GM18511 (cell line): ENCODE measurements around the gene DDX49.
"Not testable (repeated sequence)": the region's sequence is repeated elsewhere in the genome, so short reads cannot be mapped to it uniquely, and the experiment has no call there.

Source experiments
- ATAC-seq: cut with Tn5 transposase; IDR thresholded peaks from one replicate; pipeline ENCODE4 v1.9.1; 2021; ENCODE audit warnings: mild to moderate bottlenecking, moderate library complexity; ENCODE audit not compliant: unreplicated experiment

DDX49 gene

DNA sequence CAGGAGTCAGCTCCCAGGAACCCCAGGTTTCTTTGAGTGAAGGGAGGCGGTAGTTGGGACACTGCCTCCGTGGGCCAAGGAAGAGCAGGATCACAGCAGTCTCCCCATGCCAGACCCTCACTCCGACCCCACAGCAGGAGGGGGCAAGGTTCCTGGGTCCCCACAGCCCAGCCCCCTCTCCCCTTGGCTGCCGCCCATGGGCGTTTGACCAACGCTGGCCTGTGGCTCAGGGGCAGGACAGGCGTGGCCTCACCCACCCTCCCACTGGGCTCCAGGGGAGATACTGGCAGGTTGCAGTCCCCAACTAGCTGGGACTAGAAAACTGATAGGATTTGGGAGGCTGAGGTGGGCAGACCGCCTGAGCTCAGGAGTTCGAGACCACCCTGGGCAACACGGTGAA, 9.5 kb upstream of the DDX49 start:
- no peak for ATAC-seq

DNA sequence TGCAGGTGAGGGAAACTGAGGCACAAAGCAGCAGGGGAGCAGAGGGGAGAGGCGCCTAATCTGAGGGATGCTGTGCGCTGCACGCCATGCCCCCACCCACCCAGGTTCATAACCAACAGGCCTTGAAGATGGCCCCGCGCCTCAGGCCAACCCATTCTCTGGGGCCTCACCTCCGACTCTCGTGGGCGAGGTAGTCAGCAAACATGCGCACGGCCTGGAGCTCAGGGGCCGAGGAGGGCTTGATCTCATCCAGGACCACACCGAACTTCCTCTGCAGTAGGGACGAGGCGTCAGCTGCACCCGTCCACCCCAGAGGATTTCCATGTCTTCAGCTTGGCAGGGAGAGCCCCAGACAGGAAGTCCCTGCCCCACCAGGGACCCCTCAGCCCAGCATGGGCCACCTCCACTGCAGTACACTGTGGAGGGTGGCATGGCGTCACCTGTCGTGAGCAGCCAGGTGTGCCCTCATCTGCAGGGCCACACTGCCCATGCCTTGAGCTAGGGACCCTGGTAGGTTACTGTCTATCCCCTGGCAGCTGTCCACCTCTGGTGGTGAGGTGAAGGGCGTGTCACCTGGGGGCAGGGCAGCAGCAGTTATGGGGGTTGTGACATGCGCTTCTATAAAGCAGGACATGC, 8.6 kb upstream of the DDX49 start:
- ATAC-seq, result no peak

DNA sequence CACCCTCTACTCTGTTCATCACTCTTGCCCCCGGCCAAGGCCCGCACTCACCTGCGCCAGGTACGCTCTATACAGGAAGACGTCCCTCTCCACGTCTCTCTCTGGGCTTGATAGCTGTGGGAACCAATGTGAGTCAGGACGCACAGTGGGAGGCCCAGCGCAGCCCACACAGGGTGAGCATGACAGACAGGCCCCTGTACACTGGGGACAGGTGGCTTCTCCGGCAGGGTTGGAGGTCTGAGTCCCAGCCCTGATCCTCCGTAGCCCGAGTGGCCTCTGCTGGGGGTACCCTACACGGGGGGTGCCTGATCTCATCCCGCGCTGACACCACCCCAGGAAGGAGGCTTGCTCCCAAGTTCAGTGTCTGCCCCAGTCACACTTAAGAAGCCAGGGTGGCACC, 6.6 kb upstream of the DDX49 start:
- no peak for ATAC-seq

DNA sequence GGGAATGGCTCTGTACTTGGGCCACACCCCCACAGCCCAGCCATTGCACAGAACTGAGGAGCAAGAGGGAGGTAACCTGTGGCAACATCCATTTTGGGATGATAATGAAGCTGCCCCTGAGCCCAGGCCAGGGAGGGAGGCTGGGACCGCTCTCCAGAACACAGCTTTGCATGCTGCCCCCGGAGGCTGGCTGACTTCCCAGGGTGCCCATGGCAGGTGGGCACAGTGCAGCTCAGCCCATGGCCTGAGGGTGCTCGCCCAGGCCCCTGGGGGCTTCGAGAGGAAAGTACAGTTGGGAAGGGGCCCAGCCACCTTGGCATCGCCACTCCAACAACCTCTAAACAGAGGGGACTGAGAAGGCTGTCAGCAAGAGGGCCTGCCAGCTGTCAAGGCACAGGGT, 6.0 kb upstream of the DDX49 start:
- ATAC-seq, result no peak

DNA sequence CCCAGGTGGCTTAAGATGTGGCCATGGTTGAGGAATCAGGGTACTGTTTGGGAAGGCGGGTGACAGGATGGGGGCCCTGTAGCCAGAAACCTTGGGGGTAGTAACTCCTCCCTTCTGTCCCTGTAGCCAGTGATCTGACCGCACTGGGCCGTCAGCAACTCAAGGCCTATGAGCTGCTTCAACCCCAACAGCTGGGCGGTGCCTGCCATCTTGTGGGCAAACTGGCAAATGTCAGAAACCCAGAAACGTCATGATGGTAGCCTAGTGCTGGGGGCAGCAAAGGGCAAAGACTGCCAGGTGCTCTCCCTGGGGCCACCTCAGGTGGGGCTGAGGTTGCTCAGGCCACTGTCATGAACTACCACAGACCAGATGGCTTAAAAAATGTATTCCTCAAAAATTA, 3.9 kb upstream of the DDX49 start:
- no peak for ATAC-seq

DNA sequence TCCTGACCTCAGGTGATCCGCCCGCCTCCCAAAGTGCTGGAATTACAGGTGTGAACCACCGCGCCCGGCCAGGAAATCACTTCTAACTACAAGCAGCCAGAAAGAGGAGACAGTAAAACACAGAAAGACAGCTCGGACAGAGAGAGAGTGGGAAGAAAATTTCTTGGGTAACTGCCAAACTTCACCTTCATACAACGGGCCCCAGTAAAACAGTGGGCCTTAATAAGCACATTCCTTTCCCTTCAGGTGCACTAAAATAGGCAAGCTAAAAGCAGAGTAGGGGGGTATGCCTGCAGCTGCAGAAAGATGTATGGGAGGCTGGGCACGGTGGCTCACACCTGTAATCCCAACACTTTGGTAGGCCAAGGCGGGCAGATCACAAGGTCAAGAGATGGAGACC, 1.9 kb upstream of the DDX49 start:
- not testable (repeated sequence) for ATAC-seq

DNA sequence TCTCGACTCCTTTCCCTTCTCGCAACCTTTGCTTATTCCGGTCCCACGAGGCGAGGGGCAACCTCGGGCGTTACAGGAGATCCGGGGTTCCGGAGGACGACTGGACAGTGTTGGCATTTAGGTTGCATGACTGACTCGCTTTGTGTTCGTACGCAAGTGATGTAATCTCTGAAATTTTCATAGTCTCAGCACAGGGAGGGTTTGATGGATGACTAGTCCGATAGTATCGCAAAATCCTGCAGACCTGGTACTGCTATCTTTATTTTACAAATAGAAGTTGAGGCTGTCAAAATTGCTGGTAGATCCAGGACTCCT, 342 bp downstream of the DDX49 start:
- ATAC-seq, result no peak

DNA sequence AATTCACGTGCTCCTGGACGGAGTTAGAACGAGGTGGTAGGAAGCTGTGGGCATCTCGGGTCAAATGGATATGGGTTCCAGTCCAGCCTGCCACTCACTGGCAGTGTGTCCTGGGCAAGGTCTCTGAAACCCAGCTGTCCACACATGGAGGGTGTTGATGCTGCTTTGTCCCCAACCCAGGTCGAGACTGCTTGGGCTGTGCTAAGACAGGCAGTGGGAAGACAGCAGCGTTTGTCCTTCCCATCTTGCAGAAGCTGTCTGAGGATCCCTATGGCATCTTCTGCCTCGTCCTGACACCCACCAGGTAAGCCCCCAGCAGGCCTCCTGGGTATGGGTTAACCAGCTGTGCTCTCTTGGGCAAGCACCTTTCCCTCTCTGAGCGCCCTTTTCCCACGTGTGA, 885 bp downstream of the DDX49 start:
- no peak for ATAC-seq

DNA sequence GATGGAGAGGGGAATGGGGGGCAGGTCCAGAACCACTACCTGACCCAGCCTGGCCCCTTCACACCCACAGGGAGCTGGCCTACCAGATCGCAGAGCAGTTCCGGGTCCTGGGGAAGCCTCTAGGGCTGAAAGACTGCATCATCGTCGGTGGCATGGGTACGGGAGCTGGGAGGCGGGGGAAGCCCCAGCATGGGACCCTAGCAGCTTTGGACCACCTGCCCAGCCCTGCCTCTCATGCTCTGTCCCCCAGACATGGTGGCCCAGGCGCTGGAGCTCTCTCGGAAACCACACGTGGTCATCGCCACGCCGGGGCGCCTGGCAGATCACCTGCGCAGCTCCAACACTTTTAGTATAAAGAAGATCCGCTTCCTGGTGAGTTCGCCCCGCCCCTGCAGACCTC, 2.1 kb downstream of the DDX49 start:
- no peak for ATAC-seq

DNA sequence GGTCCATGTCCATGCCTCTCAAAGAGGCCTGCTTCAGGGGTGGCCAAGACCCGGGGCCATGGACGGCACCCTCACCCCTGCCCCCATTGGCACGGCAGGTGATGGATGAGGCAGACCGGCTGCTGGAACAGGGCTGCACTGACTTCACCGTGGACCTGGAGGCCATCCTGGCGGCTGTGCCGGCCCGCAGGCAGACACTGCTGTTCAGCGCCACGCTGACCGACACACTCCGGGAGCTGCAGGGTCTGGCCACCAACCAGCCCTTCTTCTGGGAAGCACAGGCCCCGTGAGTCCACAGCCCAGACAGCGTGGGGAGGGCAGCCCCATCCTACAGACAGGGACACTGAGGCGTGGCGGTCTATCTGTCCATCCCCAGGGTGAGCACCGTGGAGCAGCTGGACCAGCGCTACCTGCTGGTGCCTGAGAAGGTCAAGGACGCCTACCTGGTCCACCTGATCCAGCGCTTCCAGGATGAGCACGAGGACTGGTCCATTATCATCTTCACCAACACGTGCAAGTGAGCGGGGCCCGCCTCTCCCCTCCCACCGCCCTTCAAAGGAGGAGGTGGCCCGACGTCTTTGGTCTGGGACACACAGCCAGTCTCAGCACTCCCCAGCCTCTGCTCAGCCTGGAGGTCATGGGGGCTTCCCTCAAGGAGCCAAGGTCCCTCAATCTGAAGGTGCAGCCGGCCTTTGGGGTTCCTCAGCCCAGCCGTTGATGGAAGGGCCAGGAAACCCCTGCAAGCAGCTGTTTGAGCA, 2.9 kb downstream of the DDX49 start:
- no peak for ATAC-seq

DNA sequence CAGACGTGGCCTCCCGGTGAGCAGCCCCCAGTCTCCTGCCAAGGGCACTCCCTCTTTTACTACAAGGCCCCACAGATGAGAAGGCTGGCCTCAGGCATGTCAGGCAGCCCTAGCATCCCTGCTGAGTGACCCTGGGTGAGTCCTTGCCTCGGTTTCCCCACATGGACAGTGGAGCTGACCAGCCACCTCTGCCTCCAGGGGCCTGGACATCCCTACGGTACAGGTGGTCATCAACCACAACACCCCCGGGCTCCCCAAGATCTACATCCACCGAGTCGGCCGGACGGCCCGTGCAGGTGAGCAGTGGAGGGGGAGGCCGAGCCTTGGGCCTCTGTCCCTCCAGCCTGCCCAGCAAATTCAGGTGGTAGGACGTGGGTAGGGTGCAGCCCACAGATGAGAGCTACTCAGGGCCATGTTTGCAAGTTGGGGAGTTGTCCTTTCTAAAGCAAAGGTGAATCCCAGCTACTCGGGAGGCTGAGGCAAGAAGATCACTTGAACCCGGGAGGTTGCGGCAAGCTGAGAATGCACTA, 5.2 kb downstream of the DDX49 start:
- no peak for ATAC-seq

DNA sequence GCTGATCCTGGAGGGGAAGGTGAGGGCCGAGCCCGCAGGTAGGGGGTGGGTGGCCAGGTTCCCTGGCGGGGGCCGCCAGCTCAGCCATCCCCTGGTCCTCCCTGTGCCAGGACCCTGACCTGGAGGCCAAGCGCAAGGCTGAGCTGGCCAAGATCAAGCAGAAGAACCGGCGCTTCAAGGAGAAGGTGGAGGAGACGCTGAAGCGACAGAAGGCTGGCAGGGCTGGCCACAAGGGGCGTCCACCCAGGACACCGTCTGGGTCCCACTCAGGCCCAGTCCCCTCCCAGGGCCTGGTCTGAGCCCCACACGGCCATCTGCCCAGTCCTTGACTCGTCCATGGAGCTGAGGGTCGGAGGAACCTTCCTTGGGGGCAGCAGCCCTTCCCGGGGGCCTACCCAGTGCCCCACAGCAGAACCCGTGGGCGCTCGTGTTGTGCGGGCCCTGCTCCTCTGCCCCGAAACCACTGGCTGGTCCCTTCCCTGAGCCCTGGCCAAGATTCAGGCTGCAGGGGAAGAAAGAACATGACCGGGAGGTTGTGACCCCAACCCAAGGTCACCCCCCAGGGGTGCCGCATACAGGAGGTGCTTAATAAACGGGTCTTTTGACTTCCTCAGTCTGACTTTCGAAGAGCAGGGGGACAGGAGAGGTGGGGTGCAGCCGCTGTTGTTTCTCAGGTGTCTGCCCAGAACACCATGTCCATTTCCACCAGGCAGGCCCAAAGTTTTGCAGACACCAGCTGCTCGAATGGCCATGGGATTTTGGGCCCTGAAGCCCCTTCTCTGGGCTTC, 8.7 kb downstream of the DDX49 start:
- no peak for ATAC-seq

DNA sequence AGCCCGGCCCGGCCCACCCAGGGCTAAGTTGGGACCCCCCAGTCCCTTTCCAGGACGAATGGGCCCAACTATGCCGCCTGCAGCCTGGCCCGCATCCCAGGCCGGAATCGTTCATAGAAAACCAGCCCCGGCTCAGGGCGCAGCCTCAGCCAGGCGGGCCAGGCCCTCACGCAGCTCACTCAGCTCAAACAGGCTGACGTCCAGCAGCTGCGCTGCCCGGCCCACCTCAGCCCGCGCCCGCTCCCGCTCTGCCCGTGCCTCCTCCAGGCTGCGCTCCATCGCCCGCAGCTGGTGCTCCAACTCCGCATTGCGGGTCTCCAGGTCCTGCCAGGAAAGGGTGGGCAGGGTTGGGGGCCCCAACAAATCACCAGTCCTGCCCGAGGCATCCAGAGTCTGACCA, 9.8 kb downstream of the DDX49 start:
- no peak for ATAC-seq

DNA sequence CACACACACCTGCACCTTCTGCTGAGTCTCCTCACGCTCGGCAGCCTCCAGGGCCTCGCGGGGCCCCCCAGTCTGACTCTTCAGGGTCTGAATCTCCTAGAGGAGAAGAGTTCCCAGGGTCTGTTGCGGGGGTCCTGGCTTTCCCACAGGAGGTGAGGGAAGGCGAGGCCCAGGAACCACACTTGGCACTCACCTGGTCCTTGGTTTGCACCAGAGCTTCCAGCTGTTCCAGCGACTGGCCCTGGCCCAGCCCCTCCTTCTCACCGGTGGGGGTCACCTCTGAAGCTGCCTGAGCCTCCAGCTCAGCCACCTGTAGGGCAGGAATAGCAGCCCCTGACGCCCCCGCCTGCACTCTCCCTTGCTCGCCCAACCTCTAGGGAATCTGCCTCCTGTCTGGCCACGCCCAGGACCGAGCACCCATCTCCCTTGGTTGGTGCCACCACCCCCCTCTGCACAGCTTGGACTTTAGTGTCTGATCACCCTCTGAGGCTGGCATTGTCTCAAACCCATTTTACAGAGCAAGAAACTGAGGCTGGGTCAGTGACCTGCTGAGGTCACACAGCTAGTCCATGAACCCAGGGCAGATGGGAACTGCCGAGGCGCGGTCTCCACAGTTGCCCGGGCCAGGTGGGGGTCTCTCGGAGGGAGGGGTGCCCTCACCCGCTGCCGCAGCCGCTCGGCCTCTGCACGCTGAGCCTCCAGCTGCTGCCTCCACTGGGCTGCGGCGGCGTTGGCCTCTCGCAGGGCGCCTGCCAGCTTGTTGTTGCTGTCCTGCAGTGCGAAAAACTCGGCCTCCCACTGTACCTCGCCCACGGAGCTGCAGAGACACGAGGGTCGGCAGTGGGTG, 12.0 kb downstream of the DDX49 start:
- ATAC-seq, result no peak

DNA sequence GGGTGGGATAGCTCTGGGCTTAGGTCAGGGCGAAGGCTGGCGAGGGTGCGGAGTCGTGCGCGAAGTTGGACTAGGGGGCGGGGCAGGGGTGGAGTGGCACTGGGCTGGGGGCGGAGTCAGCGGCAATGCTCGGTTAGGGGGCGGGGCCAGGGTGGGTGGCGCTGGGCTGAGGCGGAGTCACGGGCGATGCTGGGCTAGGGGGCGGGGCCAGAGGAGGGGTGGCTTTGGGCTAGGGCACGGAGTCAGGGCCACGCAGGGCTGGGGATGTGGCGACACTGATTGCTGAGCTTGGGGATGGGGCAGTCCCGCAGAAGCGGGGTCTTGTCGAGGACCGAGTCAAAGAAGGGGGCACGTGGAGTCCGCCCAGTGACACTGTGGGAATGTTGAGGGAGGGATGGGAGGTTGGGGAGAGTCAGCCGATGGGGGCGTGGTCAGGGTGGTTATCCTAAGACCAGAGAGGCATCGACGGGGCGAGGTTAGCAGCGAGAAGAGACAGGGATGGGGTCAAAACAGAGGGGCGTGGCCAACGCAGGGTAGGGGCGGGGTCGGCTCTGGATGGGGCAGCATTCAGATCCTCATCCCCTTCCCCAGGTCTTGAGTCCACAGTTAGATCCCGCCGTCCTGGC, 12.8 kb downstream of the DDX49 start:
- ATAC-seq, result no peak

DNA sequence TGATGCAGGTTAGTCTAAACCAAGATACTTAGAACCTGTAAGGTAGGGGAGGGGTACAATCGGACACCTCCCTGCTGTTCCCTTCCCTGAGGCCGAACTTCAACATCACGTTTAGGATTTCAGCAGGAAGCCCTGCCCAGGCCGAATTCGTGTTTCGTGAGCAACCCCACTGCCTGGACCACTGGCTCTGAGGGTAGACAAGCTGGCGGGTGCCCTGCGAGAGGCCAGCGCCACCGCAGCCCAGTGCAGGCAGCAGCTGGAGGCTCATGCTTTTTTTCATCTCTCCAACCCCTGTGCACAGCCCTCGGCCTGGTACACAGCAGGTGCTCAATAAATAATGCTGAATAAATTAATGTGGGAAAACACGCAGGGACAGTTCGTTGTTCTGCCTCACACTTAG, 13.8 kb downstream of the DDX49 start:
- ATAC-seq, result no peak

DNA sequence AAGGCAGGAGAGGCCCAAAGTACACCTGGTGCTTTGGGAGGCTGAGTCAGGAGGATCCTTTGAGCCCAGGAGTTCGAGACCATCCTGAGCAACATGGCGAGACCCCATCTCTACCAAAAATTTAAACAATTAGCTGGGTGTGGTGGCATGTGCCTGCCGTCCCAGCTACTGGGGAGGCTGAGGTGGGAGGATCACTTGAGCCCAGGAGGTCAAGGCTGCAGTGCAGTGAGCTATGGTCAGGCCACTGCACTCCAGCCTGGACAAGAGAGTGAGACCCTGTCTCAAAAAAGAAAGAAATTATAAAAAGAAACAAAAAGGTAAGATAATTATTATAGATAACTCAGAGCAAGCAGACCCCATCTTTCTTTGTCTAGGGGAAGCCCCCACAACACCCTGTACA, 19.6 kb downstream of the DDX49 start:
- ATAC-seq, result no peak

DNA sequence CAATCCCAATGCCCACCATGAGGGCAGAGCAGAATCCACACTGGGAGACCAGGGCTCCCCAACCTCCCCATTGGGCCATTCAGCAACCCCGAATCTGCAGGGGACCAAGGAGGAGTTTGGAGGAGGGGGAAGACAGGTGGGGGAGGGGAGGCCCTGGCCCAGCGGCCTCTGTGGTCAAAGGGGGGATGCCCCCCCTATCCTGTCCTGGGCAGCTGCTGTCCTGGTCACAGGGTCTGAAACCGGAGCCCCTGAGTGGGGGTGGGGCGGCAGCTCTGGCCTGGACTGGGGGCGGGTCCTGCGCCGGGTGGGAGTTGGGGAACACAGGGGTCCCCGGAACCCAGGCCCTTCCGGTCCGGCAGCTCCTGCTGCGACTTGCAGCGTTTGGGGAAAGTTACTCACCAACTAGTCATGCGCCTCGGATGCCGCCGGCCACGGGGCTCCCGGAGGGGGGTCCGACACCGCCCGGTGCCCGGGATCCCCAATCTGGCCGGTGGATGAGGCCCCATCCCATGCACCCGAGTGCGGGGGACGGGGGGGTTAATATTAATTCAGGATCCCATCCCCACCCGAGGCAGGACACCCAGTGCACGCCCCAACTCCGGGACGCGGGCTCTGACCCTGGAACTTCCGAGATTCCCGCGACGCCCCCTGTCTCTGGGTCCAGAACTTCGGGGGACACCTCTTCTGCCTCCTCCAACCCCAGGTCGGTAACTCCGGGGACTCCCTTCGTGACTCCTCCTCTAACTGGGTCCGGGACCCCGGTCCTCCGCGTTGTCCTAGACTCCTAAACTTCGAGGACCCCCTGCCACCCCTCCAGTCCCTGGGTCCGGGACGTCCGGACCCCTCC, 20.6 kb downstream of the DDX49 start:
- no peak for ATAC-seq

DNA sequence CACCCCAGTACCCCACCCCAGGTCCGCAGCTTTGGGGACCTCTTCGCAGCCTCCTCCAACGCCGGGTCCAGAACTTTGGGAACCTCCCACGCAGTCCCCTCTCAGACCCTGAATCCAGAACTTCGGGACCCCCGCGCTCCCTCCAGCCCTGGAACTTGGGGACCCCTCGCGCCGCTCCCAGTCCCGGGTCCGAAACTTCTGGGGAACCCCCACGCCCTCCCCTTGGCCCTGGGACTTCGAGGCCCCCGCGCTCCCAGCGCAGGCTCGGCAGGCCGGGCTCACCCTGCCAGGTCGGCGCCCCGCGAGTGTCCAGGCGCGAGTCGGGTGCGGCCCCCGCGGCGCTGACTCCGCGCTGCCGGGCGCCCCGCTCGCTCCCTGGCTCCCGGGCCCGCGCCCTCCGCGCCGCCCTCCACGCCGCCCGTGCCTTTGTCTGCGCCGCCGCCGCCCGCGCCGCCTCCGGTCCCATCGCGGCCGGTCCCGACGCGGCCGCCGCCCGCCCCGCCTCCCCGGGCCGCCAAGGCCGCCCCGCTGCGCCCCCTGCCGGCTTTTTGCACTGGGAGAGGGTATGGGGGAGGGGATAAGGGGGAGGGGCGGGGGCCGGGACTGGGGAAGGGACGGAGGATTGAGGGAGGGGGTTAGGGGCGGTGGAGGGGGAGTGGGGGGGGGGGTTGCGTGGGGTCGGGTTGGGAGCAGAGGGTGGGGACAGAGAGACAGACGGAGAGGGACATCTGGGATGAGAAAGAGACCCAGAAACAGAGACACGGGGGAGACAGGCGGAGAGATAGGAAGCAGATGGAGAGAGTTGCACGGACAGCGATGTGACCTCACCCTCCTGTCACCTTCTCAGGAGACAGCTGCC, 21.5 kb downstream of the DDX49 start, which contains the start of gene HOMER3:
HOMER3 (minus strand) TSS at position 449 of the 859 bp plus-strand sequence. CDS start 2,235 bp downstream, outside the sequence.
- no peak for ATAC-seq
